Measurements from ENCODE around the gene NTNG1.

The NTNG1 gene

DNA sequence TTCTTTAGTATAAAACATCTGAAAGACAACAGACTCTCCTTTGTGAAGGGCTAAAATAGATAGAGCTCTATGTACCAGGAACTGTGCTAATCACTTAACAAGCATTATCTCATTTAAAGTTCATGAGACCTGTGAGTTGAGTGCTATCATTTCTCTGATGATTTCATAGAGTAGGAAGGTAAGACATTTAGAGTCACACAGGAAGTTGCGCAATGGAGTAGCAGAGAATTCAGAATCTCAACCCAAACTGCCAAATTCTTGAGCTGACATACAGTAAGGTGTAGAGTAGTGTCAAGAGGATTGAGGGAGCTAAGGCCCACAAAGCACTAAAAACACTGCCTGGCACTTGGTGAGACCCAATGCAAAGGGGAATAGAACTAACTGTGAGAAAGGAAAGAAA, 384.3 kb downstream of the NTNG1 start:
- no peak for DNase-seq

DNA sequence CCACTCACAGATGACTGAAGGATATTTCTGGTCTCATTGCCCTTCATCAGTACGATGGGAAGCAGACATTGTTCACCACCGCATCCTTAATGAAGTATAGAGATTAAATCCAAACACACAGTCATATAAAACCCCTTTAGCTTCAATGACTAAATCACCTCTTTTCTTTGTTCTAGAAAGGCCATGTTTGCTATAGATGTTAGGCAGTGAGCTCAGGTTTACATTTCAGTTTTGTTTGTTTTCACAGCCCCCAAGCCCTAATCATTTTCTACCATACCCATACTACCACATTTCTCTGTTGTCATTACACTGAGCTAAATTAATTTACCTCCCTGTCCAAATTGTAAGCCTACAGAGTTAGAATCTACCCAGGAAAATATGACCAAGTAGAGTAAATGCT, 385.1 kb downstream of the NTNG1 start:
- no peak for DNase-seq

DNA sequence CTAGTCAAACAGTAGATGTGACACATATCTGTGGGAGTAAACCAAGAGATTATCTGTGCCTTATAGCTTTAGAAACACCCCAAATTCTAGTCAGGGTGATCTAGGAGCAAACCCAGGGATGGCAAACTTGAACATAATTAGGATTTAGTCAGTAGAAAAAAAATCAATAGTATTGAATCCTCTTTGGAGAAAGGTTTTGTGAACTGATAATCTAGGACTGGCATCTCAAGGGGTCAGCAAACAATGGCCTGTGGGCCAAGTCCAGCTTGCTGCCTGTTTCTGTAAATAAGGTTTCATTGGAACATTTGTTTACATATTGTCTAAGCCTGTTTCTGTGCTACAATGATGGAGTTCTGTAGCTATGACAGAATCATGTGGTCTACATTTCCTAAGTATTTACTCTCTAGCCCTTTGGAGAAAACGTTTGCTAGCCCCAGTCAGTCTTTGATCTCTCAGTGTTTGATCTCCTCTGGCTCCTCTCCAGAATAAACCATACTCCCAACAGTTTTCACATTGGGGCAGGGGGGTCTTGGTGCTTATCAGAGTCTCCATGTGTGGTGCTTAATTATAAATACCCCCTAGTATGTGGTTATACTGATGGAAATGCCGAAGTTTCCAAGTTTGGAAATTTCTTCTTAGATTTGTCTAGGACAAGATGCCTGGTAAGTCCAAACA, 385.8 kb downstream of the NTNG1 start:
- DNase-seq, result no peak

DNA sequence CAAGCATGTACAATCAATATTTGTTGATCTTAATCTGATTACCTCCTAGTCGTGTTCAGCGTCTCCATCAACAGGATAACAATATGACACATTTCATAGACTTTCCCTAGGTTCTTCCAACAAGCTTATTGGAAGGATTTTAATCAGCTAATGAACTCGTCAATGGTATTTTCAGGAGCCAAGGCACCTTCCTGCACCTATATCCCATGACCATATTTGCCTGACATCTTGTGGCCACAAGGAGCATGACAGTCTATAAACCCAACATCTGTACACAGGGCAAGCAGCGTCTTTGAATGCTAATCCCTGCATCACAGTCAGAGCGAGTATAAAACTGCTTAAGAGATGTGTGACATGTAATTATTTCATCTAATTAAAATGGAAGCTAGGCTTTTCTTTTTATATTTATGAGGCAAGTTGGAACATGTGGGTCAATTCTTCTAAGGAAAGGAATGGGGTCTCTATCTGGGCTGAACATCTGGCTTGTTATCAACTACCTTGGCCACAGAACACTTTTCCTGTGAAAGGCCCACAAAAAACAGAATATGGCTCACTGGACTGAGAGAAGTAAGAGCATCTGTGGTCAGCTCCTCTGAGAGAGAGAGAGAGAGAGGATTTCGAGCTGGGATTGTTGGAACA, 388.8 kb downstream of the NTNG1 start:
- peak; percentile 88 for DNase-seq

DNA sequence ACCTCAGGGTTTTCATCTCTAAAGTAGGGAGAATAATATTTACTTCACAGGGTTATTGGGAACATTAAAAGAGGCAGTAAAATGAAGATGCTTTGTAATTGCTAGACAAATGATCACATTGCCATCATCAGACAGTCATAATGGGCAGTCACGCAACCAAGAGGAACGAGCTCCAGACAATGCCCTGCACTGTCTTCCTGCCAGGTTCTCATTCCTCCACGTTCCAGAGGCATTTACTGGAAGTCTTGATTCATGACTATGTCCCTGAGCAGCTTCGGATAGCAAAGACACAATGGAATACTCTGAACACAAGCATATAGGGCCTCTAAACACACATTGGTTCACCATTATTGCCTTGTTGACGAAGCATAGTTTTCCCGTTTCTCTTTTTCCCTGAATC, 389.7 kb downstream of the NTNG1 start:
- no peak for DNase-seq

DNA sequence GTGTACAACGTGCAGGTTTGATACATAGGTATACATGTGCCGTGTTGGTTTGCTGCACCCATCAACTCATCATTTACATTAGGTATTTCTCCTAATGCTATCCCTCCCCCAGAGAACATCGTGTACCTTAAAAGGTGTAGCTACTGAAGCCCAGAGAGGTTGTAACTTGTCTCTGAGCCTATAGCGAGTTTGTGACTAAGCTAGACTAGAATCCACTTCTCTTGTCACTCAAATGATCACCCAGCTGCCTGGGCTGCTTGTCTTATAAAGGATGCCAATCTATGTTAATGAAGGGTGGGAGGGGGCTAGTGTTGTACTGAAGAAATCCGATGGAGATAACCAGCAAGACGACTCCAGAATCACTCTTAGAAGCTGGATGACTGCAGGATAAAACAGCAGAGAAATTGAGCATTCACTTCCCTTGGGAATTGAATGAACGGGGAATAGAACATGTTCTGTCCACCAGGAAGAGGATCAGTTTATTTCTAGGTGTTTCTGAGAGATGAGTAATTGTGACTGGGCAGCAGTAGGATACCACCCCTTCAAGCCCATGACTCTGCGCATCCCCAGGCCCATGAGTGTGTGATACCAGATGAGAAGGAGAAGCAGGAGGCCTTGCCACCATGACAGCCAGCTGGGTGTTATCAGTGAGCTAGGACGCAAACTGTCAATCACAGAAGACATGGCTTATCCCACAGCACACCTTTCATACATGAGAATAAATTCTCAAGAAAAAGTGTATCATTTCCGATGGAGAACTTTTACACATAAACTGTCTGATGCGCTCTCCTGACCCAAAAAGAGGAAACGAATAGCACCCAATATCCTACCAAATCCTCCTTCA, 390.4 kb downstream of the NTNG1 start:
- DNase-seq, result no peak

DNA sequence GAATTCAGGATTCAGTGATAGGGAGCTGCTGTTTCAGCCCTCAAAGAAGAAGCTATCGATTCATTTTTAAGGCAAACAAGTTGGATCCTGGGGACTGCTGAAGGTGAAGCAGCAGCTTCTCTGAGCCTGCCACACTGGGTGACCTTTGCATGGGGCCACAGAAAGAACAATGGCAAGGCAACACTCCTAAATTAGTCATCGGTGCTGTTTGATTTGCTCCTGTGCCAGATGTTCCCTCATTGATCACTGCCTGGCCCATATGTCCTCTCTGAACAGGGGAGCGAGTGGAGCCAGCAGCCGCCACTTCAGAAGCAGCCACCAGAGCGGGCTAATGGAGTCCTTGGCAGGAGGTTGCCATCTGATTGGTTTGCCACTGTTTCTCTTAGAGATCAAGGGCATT, 391.5 kb downstream of the NTNG1 start:
- DNase-seq, result peak; percentile 93
